GM19099 (cell line): ENCODE measurements around the gene SLAMF6.

ENCODE experiments used
- POLR2A ChIP-seq: IDR thresholded peaks from 3 replicates; pipeline ENCODE4 v1.6.1; 2011; ENCODE audit warnings: low read depth; ENCODE audit not compliant: insufficient read length; ENCODE audit errors: extremely low read depth

The SLAMF6 gene

DNA sequence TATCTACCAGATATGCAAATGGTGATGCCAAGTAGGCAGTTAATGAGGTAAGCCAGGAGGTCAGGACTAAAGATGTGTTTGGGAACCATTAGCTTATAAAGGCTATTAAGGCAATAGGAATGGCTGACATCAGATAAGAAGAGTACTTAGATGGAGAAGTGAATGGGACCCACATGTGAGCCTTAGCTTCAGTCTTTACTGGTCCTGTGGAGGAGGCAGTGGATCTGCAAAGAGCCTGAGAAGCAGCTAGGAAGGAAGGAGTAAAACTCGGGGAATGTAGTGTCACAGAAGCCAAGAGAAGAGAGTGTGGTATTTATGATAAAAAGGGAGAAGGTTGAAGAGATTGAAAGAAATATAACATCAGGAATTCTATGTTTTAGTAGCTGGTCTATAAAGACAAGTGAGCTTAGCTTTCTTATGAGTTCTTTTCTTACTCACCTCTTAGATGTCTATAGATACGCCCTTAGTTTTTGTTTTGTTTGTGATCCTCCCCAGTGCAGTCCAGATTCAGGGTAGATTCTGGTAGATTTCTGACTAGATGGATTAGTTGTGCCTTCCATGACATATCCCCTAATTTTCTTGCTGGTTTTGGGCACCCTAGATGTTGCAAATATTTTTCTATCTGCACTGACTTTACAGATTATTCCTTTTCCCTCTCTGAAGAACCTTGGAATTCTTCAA is 39.4 kb downstream of the SLAMF6 start:
- no peak for TF ChIP-seq POLR2A

DNA sequence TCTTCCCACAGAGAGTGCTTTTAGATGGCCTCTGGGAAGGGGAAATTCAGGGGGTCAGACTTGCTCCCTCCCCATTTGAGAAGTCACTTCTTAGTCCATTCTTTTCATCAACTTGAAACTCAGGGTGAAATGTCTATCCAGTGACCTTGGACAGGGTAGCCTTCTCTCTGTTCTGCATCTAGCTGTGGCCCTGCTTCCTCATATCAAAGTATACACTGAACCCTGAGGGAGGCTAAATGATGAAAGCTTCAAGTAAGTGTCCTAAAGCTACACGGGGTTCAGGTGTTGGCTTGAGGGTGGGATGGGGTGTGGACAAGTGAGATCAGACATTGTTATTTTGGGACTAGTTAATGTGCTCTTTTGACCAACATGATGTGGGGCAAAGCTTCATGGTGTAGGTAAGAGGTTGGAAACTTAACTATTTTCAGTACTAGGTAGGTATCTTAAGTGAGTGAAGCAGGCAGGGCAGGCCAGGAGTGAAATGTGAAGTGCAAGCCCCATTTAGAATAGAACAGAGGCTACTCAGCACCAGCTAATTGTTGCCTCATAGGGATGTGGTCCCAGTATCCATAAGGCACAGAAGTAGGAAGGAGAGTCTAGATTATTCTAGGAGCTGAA is 41.0 kb downstream of the SLAMF6 start:
- no peak for TF ChIP-seq POLR2A

DNA sequence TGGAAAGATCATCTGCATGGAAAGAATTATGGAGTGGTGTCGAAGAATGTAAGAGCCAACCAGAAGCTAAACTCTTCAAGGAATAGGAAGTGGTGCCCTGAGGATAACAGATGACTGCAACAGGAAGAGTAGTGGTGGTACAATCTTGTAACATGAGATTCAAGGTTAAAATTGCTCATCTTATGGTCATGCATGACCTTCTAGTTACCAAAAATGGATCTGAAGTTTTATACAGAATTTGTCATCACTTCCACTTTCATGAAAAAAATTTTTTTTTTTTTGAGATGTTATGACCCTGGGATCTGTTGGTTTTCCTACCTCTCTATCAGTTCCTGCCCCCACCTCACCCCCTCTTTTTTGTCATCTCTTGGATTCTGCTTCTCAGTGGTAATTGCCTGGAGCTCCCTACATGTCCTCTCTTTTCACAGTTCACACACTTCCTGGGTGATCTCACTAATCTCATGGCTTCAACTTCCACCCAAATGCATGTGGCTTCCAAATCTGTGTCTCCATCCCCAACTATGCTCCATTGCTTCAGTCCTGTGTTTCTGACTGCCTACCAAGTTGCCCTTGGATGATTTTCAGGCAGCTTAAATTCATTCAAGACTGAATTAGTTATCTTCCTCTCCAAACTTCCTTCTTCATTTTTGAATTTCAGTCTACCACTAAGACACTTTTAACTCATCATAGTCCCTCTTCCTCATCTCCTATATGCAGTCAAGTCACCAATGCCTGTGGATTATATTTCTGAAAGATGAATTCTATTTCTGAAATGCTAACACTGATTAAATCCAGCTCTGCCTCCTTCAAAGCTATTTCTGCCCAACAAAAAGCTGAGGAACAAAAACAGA is 48.4 kb downstream of the SLAMF6 start:
- TF ChIP-seq POLR2A = no peak

DNA sequence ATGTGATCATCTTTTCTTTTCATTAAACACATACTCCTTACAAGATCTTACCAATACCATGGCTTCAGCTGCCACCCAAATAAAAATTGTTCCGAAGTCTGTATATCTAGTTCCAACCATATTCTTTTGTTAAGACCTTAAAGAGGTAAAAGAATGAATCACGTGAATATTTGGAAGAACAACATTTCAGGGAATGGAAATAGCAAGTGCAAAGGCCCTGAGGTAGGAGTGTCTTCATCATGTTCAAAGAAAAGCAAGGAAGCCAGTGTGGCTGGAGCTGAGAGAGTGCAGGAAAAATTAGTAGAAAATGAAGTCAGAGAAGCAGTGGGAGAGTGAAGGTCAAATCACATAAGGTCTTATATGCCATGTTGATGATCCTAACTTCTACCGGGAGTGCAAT is 50.9 kb downstream of the SLAMF6 start:
- TF ChIP-seq POLR2A = no peak

DNA sequence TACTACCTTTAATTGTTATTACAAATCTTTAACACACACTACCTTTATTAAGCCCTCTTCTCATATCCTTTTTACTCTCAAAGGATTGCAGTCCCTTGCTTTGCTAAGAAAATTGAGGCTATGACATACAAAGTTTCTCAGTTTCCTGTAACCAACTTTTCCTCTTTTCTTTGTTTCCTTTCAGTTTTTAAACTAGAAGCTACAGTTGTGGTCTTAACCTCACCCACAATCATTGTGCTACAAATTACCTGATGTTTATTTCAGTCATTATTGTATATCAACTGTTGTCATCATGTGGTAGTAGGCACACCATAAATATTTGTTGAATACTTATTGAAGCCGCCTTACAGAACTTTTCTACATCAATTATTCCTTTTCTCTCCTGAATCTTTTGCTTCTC is 51.8 kb downstream of the SLAMF6 start:
- no peak for TF ChIP-seq POLR2A

DNA sequence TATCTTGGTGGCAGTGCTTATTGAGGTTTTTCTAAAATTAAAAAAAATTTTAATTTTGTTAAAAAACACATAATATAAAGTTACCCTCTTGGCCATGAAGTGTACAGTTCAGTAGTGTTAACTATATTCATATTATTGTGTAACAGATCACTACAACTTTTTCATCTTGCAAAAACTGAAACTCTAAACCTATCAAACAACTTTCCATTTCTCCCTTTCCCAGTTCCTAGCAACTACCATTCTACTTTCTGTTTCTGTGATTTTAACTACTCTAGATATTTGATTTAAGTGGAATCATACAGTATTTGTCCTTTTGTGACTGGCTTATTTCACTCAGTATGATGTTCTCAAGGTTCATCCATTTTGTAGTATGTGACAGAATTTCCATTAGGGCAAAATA is 55.5 kb downstream of the SLAMF6 start:
- TF ChIP-seq POLR2A = no peak

DNA sequence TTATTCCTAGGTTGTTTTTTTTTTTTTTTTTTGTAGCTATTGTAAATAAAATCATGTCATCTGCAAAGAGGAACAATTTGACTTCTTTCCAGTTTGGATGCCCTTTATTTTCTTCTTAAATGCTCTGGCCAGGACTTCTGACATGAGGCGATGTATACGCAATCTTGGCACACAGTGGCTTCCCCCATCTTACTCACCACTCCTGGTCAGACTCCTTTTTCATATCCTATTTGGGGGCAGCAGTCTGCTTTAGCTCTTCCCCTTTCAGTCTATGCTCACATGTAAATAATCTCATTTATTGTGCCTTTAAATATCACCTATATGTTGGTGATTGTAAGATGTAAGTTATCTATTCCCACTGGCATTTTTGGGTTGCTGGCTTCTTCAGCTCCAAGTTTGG is 56.1 kb downstream of the SLAMF6 start:
- no peak for TF ChIP-seq POLR2A

DNA sequence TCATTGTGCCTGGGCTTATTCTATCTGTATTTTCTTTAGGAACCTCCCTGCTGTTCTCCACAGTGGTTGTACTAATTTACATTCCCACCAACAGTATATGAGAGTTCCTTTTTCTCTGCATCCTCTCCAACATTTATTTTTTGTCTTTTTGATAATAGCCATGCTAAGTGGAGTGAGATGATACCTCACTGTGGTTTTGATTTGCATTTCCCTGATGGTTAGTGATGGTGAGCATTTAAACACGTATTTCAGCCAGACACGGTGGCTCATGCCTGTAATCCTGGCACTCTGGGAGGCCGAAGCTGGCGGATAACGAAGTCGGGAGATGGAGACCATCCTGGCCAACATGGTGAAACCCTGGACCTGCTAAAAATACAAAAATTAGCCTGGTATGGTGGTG is 57.9 kb downstream of the SLAMF6 start:
- TF ChIP-seq POLR2A = no peak

DNA sequence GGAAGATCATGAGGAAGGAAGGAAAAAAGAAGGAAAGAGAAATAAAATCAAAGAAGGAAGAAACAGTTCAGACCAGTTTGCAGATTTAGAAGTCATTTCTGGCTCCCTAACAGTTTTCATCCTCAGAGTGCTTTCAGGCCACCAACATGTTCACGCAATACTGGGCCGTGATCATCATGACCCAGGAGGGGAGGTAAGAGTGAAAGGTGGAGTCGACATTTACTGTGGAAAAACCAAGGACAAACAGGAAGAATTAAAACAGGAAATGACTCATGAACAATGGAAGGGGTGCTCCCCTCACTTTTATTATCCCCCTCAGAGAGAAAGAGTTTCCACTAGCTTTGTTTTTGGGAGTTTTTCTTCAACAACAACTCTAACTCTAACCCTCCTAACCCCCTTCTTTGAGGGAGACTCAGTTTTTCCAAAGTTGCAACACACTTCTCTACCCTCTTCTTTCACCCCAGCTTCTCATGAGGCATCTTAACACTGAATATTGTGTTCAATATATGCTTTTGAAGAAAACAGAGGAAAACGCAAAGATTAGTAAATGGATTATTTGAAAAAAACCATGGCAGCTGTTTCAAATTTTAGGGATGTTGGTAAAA is 62.3 kb downstream of the SLAMF6 start:
- no peak for TF ChIP-seq POLR2A

DNA sequence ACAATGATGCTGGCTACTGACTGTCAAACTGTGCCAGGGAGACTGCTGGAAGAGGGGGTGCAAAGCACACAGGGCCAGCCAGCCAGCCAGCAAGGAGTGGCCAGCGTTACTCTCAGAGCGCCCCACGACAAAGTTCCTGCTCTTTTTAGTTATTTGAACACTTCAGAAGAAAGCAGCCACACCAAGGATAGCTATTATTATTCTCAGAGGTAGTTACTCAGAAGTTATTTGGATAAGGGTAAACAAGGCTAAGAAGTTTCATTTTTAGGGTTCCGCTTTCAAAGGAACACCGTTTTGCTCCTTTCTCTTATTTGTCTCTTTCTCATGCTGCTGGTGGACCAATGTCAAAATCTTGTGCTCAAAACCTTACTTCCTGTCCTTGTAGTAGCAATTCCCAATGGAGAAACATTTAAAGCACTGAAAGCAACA is 62.8 kb downstream of the SLAMF6 start:
- peak; percentile 41 for TF ChIP-seq POLR2A

DNA sequence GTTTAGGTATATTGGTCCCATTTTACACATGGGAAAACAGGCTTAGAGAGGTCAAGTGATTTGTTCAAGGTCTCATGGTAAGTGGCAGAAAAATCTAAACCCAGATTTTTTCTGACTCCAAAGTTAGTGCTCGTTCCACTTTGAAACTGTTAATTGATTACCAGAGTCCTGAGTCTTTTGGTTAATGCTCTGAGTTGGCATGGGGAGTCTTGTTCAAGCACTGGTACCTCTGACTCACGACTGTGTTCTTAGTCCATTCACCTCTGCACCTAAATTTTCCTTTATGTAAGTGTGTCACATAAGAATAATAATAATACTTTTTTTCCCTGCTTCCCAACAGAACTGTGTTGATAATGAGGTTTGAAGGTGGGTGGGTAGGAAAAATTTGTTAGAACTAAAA is 63.4 kb downstream of the SLAMF6 start:
- no peak for TF ChIP-seq POLR2A

DNA sequence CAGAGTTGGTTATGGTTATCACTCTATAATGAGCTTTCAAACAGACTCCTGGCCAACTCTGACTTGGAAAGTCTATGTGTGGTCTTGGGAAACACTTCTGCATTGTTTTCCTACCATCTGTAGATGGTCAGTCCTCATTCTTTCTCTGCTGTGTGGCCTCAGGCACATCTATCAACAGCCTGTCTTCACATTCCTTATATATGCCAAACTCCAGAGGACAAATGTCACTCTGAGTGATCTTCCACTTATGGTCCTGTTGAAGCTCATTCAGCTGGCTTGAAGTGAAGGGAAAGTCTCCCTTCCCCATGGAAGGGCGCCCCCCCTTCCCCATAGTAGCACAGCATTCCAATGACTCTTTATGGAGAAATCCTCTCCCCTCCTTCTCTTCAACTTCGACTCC is 64.0 kb downstream of the SLAMF6 start:
- no peak for TF ChIP-seq POLR2A

DNA sequence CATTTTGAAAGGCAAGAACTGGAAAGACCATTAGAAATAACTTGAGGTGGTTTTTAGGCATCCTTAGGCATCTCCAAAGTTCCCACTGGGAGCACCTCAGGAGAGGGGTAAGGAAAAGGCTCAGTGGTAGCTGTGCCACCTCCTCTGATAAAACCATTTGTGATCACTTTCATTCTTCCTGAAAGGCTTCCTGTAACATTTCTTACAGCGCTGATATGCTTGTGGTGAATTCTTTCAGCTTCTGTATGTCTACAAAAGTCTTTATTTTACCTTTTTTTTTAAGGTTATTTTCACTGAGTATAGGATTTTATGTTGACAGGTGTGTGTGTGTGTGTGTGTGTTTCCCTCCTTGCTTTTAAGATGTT is 67.9 kb downstream of the SLAMF6 start:
- TF ChIP-seq POLR2A = no peak

DNA sequence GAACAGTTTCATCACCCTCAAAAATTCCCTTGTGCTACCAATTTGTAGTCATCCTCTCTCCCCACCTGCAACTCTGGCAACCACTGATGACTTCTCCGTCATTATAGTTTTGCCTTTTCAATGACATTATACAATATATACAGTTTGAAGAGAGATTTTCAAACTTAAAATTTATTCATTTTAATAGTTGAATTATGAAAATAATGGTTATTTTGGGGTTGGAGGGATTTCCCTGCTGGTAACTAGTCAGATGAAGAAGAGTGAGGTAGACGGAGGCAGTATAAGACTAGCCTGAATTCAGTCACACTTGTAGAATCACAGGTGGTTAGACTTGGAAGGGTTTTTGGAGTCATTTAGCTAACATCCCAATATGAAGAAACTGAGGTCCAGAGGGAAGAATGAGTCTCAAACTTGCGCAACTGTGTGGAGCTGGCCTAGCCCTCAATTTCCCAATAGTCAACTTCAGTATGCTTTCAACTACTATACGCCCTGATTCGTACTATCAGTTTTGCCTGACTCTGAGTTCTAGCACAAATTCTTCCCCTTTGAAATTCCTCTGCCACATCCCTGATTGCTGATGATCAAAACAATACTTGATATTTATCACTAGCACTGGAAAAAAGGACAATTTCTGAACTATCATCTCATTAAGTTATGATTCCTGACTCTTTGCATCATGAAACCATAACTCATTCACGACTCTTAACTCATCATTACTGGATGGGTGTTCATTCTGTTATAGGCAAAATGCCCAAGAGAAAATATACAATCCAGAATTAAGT is 68.5 kb downstream of the SLAMF6 start:
- TF ChIP-seq POLR2A = peak; percentile 16

DNA sequence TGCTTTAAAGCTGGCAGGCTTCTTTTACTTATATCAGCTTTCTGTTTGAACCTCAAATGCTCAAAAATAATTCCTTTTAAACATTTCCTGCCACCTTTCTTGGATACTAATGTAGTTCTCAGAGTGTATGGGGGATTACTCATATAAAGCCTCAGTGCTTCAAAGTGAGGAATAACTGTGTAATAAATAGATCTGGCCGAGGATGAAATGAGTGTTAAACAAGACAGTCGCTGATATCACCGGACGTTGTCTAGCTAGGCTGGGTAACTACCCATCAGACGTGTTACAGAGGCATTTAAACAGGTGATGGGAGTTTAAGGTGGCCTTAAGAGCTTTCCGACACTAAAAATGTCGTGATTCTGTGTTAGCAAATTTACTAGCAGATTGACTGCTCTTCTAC is 69.6 kb downstream of the SLAMF6 start:
- TF ChIP-seq POLR2A = no peak
